ENCODE results near the gene ZNF222. TPM values are rescaled to one million over a fixed set of nuclear protein-coding genes. Genes with fewer than 3 reads are reported as not detected.

ZNF222 gene
- total RNA-seq, result 17.3 TPM

GRCh38 chr19:44025217-44025936, at the start of gene ZNF222:
Gene ZNF222, plus strand, starts transcription at chr19:44025379. Its CDS starts 58 bp downstream, at chr19:44025437.

GRCh38 chr19:43983912-43984686, 41.1 kb upstream of the ZNF222 start, which contains the start of gene ZNF155:
Gene ZNF155, plus strand, starts transcription at chr19:43984188. Its CDS starts 4,356 bp downstream, at chr19:43988544.

GRCh38 chr19:44002566-44003460, 22.4 kb upstream of the ZNF222 start, which contains the start of gene ZNF230:
Gene ZNF230, plus strand, starts transcription at chr19:44002957. Its CDS starts 4,122 bp downstream, at chr19:44007079.

GRCh38 chr19:44051650-44052402, 26.6 kb downstream of the ZNF222 start, which contains the start of gene ZNF223:
Gene ZNF223, plus strand, starts transcription at chr19:44052036. Its CDS starts 3,141 bp downstream, at chr19:44055177.

GRCh38 chr19:44071824-44072542, 46.8 kb downstream of the ZNF222 start, which contains the start of gene ZNF284:
Gene ZNF284, plus strand, starts transcription at chr19:44072159. Its CDS starts 4,231 bp downstream, at chr19:44076390.

Small RNAs within 50 kb of the gene (small RNA-seq; reads per million reads assigned to genes)
- gene AC006213.5, result not detected

Other genes starting within 250 kb of the ZNF222 start
- not detected for gene KCNN4, start 244.4 kb upstream of the ZNF222 start, total RNA-seq
- gene LYPD5, start 222.9 kb upstream of the ZNF222 start, total RNA-seq, result 6.7 TPM
- 36.2 TPM for gene ZNF283, start 198.1 kb upstream of the ZNF222 start, total RNA-seq
- gene ZNF404, start 141.4 kb upstream of the ZNF222 start, total RNA-seq, result 9.5 TPM
- 25.6 TPM for gene ZNF45, start 90.1 kb upstream of the ZNF222 start, total RNA-seq
- 20.3 TPM for gene ZNF221, start 74.2 kb upstream of the ZNF222 start, total RNA-seq
- gene ZNF155, start 41.2 kb upstream of the ZNF222 start, total RNA-seq, result 13.8 TPM
- gene ZNF230, start 22.4 kb upstream of the ZNF222 start, total RNA-seq, result 8.1 TPM
- gene ZNF223, start 26.7 kb downstream of the ZNF222 start, total RNA-seq, result 12.0 TPM
- 9.9 TPM for gene ZNF284, start 46.8 kb downstream of the ZNF222 start, total RNA-seq
- 46.1 TPM for gene ZNF224, start 69.0 kb downstream of the ZNF222 start, total RNA-seq
- gene ZNF225, start 88.0 kb downstream of the ZNF222 start, total RNA-seq, result 12.5 TPM
- gene ZNF234, start 116.2 kb downstream of the ZNF222 start, total RNA-seq, result 19.6 TPM
- gene ZNF226, start 139.7 kb downstream of the ZNF222 start, total RNA-seq, result 53.1 TPM
- gene ZNF227, start 187.2 kb downstream of the ZNF222 start, total RNA-seq, result 39.2 TPM
- 15.9 TPM for gene ZNF233, start 234.5 kb downstream of the ZNF222 start, total RNA-seq